Measurements from ENCODE around the gene VEGFB. TPM values are rescaled to one million over a fixed set of nuclear protein-coding genes. Genes with fewer than 3 reads are reported as not detected.

VEGFB gene
- polyA plus RNA-seq, 12 donors: 71.0 to 113 (median 89.8) TPM; not detected in 1

GRCh38 chr11:64276653-64277431, 42.5 kb downstream of the VEGFB start:
- no peak for DNase-seq

DNA sequence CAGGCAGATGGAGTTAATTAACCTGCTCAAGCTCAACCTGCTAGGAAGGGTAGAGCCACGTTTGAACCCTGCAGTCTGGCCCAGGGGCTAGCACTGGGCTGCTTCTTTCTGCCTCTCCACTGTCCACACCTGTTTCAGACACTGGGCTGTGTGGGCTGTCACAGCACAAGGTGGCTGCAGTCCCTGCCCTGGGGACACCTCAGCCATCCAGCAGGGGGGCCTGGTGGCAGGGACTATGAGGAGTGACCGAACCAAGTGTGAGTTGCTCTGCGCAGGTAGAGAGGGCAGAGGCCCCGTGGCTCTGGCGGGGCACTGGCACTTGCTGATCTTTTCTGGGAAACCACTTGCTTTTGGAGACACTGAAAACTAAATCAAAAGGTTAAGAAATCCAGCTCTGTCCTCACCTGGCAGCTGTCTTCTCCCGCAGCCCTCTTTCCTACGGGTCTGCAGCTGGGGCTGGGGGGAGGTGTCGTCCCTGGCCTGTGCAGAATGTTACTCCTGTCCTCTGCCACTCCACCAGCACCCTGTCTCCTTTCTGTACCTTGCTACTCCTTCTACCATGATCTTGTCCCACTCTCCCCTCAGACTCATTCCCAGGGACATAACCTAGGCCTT, 44.3 kb downstream of the VEGFB start:
- DNase-seq: no peak

DNA sequence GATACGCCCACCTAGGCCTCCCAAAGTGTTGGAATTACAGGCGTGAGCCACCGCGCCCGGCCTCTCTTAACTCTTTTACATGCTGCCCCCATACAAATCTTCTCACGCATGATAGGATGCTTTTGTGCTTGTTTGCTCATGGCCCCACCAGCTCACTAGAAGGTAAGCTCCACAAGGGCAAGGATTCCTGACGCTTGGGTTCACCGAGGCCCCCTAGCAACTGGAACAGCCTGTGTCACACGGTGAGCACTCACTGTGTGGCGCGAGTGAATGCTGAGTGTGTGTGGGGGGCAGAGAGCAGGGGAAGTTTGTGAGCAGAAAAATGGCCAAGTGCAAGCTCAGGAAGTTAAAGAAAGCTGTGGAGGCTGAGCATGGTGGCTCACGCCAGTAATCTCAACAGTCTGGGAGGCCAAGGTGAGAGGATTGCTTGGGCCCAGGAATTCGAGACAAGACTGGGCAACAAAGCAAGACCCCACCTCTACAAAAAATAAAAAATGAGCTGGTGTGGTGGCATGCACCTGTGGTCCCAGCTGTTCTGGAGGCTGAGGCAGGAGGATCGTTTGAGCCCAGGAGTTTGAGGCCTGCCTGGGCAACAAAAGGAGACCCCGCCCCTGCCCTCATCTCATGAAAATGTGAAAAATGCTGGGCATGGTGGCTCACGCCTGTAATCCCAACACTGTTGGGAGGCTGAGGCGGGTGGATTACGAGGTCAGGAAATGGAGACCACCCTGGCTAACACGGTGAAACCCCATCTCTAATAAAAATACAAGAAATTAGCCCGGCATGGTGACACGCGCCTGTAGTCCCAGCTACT, 47.8 kb downstream of the VEGFB start:
- DNase-seq: no peak

- no peak for DNase-seq
Observed at GRCh38 chr11:64283092-64283491, 48.7 kb downstream of the VEGFB start.

GRCh38 chr11:64284048-64284961, 49.9 kb downstream of the VEGFB start, which contains the start of gene BAD:
Gene BAD, minus strand, starts transcription at chr11:64284665. Its CDS starts 297 bp downstream, at chr11:64284368.
- DNase-seq: peak; percentile 94

- peak; percentile 92 for DNase-seq
Observed at GRCh38 chr11:64284962-64285884, 50.8 kb downstream of the VEGFB start, which contains the start of gene GPR137. Gene GPR137, plus strand, starts transcription at chr11:64285848. Its CDS starts 677 bp downstream, at chr11:64286525.

DNA sequence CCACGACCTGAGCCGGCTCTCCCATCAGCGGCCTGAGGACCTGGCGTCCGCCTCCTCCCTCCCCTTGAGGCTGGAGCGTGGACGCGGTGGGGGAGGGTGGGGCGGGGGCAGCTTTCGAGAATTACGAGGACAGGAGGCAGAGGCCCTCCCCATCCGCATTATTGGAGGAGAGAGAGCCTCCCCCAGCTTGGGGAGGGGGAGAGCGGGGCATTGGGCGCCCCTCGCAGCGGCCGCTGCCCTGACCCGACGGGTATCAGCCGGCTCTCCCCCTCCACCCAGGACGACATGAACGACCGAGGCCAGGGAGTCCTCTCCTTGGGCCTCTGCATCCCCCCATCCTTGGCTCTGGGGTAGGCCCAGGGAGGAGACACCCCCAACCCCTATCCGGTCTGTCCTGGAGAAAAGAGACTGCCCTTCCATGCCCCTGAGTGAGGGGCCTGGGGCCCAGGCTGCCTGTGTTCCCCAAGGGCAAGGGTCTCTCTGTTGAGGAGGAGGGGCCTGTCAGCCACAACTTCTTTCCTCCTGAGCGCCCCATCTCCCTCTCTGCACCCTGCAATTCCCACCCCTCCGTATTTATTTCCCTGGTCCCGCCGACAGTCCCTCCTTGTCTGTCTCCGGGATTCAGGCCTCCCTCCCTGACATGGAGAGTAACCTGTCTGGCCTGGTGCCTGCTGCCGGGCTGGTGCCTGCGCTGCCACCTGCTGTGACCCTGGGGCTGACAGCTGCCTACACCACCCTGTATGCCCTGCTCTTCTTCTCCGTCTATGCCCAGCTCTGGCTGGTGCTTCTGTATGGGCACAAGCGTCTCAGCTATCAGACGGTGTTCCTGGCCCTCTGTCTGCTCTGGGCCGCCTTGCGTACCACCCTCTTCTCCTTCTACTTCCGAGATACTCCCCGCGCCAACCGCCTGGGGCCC, 51.8 kb downstream of the VEGFB start:
- DNase-seq: no peak

DNA sequence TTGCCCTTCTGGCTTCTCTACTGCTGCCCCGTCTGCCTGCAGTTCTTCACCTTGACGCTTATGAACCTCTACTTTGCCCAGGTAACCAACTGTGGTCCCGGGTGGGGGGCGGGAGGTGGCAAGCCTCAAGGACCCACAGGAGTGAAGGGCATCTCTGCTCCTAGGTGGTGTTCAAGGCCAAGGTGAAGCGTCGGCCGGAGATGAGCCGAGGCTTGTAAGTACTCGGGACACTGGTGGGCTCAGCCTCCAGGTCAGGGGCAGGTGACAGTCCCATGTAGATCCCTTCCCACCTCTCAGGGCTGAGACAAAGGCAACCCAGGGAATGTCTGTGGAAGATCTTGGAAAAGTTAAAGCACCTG, 52.4 kb downstream of the VEGFB start:
- no peak for DNase-seq

DNA sequence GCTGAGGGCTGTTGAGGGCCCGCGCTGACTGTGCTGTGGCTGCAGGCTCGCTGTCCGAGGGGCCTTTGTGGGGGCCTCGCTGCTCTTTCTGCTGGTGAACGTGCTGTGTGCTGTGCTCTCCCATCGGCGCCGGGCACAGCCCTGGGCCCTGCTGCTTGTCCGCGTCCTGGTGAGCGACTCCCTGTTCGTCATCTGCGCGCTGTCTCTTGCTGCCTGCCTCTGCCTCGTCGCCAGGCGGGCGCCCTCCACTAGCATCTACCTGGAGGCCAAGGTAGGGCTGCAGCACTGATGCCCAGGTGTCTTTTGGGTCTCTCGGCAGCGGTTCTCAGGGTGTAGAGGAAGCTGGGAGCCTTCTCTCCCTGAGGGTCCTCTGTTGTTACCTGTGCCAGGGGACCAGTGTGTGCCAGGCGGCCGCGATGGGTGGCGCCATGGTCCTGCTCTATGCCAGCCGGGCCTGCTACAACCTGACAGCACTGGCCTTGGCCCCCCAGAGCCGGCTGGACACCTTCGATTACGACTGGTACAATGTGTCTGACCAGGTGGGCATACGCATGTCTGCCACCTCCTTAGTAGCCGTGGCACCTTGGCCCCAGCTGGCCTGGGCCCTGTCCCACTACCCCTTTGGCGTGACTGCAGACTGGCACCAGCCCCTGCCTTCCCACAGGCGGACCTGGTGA, 53.4 kb downstream of the VEGFB start:
- DNase-seq: no peak

DNA sequence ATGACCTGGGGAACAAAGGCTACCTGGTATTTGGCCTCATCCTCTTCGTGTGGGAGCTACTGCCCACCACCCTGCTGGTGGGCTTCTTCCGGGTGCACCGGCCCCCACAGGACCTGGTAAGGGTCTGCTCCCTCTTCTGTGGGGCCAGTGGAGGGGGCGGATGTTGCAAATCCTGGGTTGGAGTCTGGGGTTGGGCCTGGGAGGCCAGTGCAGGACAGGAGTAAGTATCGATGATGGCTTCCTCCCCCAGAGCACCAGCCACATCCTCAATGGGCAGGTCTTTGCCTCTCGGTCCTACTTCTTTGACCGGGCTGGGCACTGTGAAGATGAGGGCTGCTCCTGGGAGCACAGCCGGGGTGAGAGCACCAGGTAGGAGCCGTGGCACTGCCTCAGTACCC, 54.0 kb downstream of the VEGFB start:
- DNase-seq: no peak

Other genes with a start within 250 kb of the VEGFB start
- 10 to 100 TPM in 11 of 12 donors, not detected in 1; 35.1 to 61.1 (median 48.4) TPM for gene OTUB1, start 248.1 kb upstream of the VEGFB start, polyA plus RNA-seq (ENCODE audit: insufficient read length in 12 of 12)
- gene FLRT1, start 198.7 kb upstream of the VEGFB start, polyA plus RNA-seq (ENCODE audit: insufficient read length in 12 of 12): 1 to 10 TPM in 11 of 12 donors, not detected in 1; 1.8 to 8.4 (median 2.7) TPM
- 100 to 1,000 TPM in 1 of 12 donors, 10 to 100 TPM in 10, not detected in 1; 41.1 to 129 (median 55.2) TPM for gene MACROD1, start 68.5 kb upstream of the VEGFB start, polyA plus RNA-seq (ENCODE audit: insufficient read length in 12 of 12)
- gene STIP1, start 48.4 kb upstream of the VEGFB start, polyA plus RNA-seq (ENCODE audit: insufficient read length in 12 of 12): 100 to 1,000 TPM in 11 of 12 donors, not detected in 1; 119 to 165 (median 139) TPM
- gene FERMT3, start 27.9 kb upstream of the VEGFB start, polyA plus RNA-seq (ENCODE audit: insufficient read length in 12 of 12): 10 to 100 TPM in 1 of 12 donors, 1 to 10 TPM in 10, not detected in 1; 5.2 to 16.7 (median 7.5) TPM
- 100 to 1,000 TPM in 1 of 12 donors, 10 to 100 TPM in 10, not detected in 1; 30.8 to 142 (median 65.8) TPM for gene TRPT1, start 8.4 kb upstream of the VEGFB start, polyA plus RNA-seq (ENCODE audit: insufficient read length in 12 of 12)
- 10 to 100 TPM in 11 of 12 donors, not detected in 1; 13.1 to 47.0 (median 17.1) TPM for gene NUDT22, start 8.3 kb upstream of the VEGFB start, polyA plus RNA-seq (ENCODE audit: insufficient read length in 12 of 12)
- 10 to 100 TPM in 11 of 12 donors, not detected in 1; 41.1 to 71.1 (median 51.5) TPM for gene DNAJC4, start 4.0 kb upstream of the VEGFB start, polyA plus RNA-seq (ENCODE audit: insufficient read length in 12 of 12)
- gene FKBP2, start 6.5 kb downstream of the VEGFB start, polyA plus RNA-seq (ENCODE audit: insufficient read length in 12 of 12): 100 to 1,000 TPM in 1 of 12 donors, 10 to 100 TPM in 10, not detected in 1; 37.5 to 114 (median 39.5) TPM
- 100 to 1,000 TPM in 11 of 12 donors, not detected in 1; 126 to 218 (median 167) TPM for gene PPP1R14B, start 12.4 kb downstream of the VEGFB start, polyA plus RNA-seq (ENCODE audit: insufficient read length in 12 of 12)
- 10 to 100 TPM in 6 of 12 donors, 1 to 10 TPM in 5, not detected in 1; 8.5 to 18.9 (median 10.4) TPM for gene PLCB3, start 16.9 kb downstream of the VEGFB start, polyA plus RNA-seq (ENCODE audit: insufficient read length in 12 of 12)
- gene BAD, start 50.1 kb downstream of the VEGFB start, polyA plus RNA-seq (ENCODE audit: insufficient read length in 12 of 12): 10 to 100 TPM in 11 of 12 donors, not detected in 1; 19.3 to 52.4 (median 24.6) TPM
- gene GPR137, start 51.3 kb downstream of the VEGFB start, polyA plus RNA-seq (ENCODE audit: insufficient read length in 12 of 12): 10 to 100 TPM in 11 of 12 donors, not detected in 1; 14.1 to 32.9 (median 17.1) TPM
- gene KCNK4, start 56.7 kb downstream of the VEGFB start, polyA plus RNA-seq (ENCODE audit: insufficient read length in 12 of 12): not detected
- gene CATSPERZ, start 65.8 kb downstream of the VEGFB start, polyA plus RNA-seq (ENCODE audit: insufficient read length in 12 of 12): not detected
- gene ESRRA, start 70.9 kb downstream of the VEGFB start, polyA plus RNA-seq (ENCODE audit: insufficient read length in 12 of 12): 10 to 100 TPM in 11 of 12 donors, not detected in 1; 11.9 to 55.5 (median 20.2) TPM
- gene TRMT112, start 83.0 kb downstream of the VEGFB start, polyA plus RNA-seq (ENCODE audit: insufficient read length in 12 of 12): 100 to 1,000 TPM in 11 of 12 donors, not detected in 1; 142 to 254 (median 166) TPM
- gene PRDX5, start 83.5 kb downstream of the VEGFB start, polyA plus RNA-seq (ENCODE audit: insufficient read length in 12 of 12): 100 to 1,000 TPM in 11 of 12 donors, not detected in 1; 107 to 165 (median 124) TPM
- 10 to 100 TPM in 1 of 12 donors, 1 to 10 TPM in 10, not detected in 1; 2.5 to 10.7 (median 3.4) TPM for gene CCDC88B, start 105.6 kb downstream of the VEGFB start, polyA plus RNA-seq (ENCODE audit: insufficient read length in 12 of 12)
- 10 to 100 TPM in 11 of 12 donors, not detected in 1; 10.0 to 49.8 (median 11.9) TPM for gene RPS6KA4, start 124.6 kb downstream of the VEGFB start, polyA plus RNA-seq (ENCODE audit: insufficient read length in 12 of 12)